ENCODE data around the gene TRAF5. TPM values are rescaled to one million over a fixed set of nuclear protein-coding genes. Genes with fewer than 3 reads are reported as not detected.

TRAF5 gene
- total and polyA plus RNA-seq, 2 of the 4 experiments (the other 2 are of a cell fraction), result 10.0 to 14.7 TPM

DNA sequence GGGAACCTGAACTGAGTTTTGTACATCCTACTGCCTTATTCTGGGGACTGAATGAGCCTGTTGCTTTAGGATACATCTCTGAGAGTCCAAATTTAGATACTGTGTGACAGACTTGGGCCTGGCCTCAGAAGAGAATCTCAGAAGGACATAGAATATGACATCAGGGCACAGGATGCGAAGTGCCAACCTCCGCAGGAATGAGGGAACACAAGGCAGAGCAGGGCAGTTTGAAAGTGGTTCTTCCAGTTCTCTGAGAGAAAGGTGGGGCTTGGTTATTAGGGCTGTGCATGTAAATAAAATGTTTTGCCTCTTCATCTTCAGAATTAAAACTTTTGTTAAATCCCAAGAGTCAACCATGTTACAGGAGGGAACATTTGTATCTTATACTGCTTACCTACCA, 23.1 kb downstream of the TRAF5 start:
- Histone ChIP-seq H3K36me3 (ENCODE audit: control insufficient read depth, insufficient read depth, low read length) (peaks cover 11% of the 10 kb centered on the region), H3K4ac (ENCODE audit: low read depth, low read length) (no peak overlapping the region), H3K9me1 (ENCODE audit: insufficient read depth, low read length) (peaks cover 8% of the 10 kb centered on the region; the same call in 1 of the 2 replicates), H2BK20ac (ENCODE audit: low read depth, low read length) (no peak overlapping the region), H3K79me1 (ENCODE audit: low read depth in 1 of 2, low read length in 2 of 2) (peaks cover 28 to 49% of the 10 kb centered on the region in 2 experiments), H3K23ac (ENCODE audit: low read depth, low read length) (no peak overlapping the region), H2AK9ac (replicated peaks; ENCODE audit: low read depth, low read length, poor library complexity) (no peak overlapping the region), H3K27me3 (ENCODE audit: control insufficient read depth, insufficient read depth, low read length) (no peaks in the 10 kb centered on the region), H3K4me3 (ENCODE audit: insufficient read depth, low read depth, low read length) (no peak overlapping the region), H2AK5ac (ENCODE audit: low read depth, low read length) (no peak overlapping the region), H2AFZ (replicated peaks; ENCODE audit: low read length, poor library complexity) (no peak overlapping the region), H3K4me1 (ENCODE audit: control insufficient read depth, insufficient read depth, low read length) (peaks cover 3% of the 10 kb centered on the region; the same call in 1 of the 2 replicates), H3K56ac (ENCODE audit: extremely low read depth, insufficient read depth, low read length) (no peak overlapping the region), H4K8ac (ENCODE audit: low read depth in 2 of 2, low read length in 2 of 2) (no peak overlapping the region), H3K9me3 (ENCODE audit: control insufficient read depth, insufficient read depth, low read length) (no peaks in the 10 kb centered on the region), H4K5ac (ENCODE audit: low read depth, low read length) (no peak overlapping the region), H2BK15ac (ENCODE audit: low read depth, low read length) (no peak overlapping the region), H2BK5ac (ENCODE audit: low read depth, low read length, poor library complexity, severe bottlenecking) (no peak overlapping the region), H3K18ac (ENCODE audit: low read depth, low read length) (no peak overlapping the region), H4K20me1 (ENCODE audit: insufficient read depth, low read length) (peaks cover 24% of the 10 kb centered on the region), H2BK120ac (ENCODE audit: low read depth, low read length) (no peak overlapping the region), H3K9ac (ENCODE audit: low read depth, low read length) (no peak overlapping the region), H3K4me2 (ENCODE audit: low read depth, low read length) (no peak overlapping the region), H3K27ac (ENCODE audit: insufficient read depth, low read length) (no peak overlapping the region), H3K14ac (replicated peaks; ENCODE audit: low read depth, low read length) (no peak overlapping the region), H4K91ac (ENCODE audit: insufficient read depth, low read depth, low read length) (no peak overlapping the region)
- no peak for DNase-seq
- BruUV-seq (replicated peaks), result no TSS peak
- in situ Hi-C loops (cut with MboI; ENCODE audit: low sequenced_read_pairs) (no loop called here), dilution Hi-C loops (cut with HindIII; ENCODE audit: low sequenced_read_pairs, unreplicated experiment) (no loop called here), intact Hi-C loops (cut with micrococcal nuclease) (no loop called here)
- WGBS, 2 experiments (ENCODE audit: extremely low coverage in 2 of 2, insufficient read length in 1 of 2), result no CpG with 5 or more reads among the region's 2 CpGs
- ATAC-seq (ENCODE audit: low read depth), result no peak
- POLR2A ChIA-PET (ENCODE audit: unreplicated experiment), result interaction anchor here (0.6 kb wide), 1 partner anchor 264 kb away, joined by 3 read pairs; no protein-coding TSS in a partner anchor
- TF ChIP-seq BHLHE40 (IDR thresholded peaks at IDR 0.05; ENCODE audit: low read depth, low read length) (no peak), POLR2A (IDR thresholded peaks at IDR 0.05; ENCODE audit: low read depth, low read length) (no peak), CEBPB (IDR thresholded peaks at IDR 0.05; ENCODE audit: low read depth, low read length) (no peak), MAZ (IDR thresholded peaks at IDR 0.05; ENCODE audit: borderline replicate concordance, low read depth, low read length) (no peak), CHD1 (IDR thresholded peaks at IDR 0.05; ENCODE audit: low read depth, low read length) (no peak), RAD21 (IDR thresholded peaks at IDR 0.05; ENCODE audit: low read length) (no peak), RCOR1 (IDR thresholded peaks at IDR 0.05; ENCODE audit: insufficient replicate concordance, low read length) (no peak), RFX5 (IDR thresholded peaks at IDR 0.05; ENCODE audit: low read depth, low read length) (no peak), MAFK (IDR thresholded peaks at IDR 0.05; ENCODE audit: low read depth, low read length) (no peak), MXI1 (IDR thresholded peaks at IDR 0.05; ENCODE audit: borderline replicate concordance, low read depth, low read length) (no peak), NFE2L2 (IDR thresholded peaks at IDR 0.05; ENCODE audit: low read depth, low read length) (no peak)
- TF ChIP-seq, protein P1, sequence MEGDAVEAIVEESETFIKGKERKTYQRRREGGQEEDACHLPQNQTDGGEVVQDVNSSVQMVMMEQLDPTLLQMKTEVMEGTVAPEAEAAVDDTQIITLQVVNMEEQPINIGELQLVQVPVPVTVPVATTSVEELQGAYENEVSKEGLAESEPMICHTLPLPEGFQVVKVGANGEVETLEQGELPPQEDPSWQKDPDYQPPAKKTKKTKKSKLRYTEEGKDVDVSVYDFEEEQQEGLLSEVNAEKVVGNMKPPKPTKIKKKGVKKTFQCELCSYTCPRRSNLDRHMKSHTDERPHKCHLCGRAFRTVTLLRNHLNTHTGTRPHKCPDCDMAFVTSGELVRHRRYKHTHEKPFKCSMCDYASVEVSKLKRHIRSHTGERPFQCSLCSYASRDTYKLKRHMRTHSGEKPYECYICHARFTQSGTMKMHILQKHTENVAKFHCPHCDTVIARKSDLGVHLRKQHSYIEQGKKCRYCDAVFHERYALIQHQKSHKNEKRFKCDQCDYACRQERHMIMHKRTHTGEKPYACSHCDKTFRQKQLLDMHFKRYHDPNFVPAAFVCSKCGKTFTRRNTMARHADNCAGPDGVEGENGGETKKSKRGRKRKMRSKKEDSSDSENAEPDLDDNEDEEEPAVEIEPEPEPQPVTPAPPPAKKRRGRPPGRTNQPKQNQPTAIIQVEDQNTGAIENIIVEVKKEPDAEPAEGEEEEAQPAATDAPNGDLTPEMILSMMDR (conservative IDR thresholded peaks at IDR 0.05; ENCODE audit: low read depth, low read length), result no peak
- TF ChIP-seq, protein P2, sequence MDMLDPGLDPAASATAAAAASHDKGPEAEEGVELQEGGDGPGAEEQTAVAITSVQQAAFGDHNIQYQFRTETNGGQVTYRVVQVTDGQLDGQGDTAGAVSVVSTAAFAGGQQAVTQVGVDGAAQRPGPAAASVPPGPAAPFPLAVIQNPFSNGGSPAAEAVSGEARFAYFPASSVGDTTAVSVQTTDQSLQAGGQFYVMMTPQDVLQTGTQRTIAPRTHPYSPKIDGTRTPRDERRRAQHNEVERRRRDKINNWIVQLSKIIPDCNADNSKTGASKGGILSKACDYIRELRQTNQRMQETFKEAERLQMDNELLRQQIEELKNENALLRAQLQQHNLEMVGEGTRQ (IDR thresholded peaks at IDR 0.05; ENCODE audit: low read depth, low read length), result no peak
- CTCF ChIA-PET, result no interaction called here
